HepG2 (cell line): ENCODE measurements around the gene CISH. TPM values are rescaled to one million over a fixed set of nuclear protein-coding genes. Genes with fewer than 3 reads are reported as not detected.

Source experiments
- AKNA ChIP-seq: sonication (generic); formaldehyde crosslinking; IDR thresholded peaks from 2 replicates; pipeline ENCODE4 v1.4.0; 2020; ENCODE audit warnings: missing genetic modification reagents, borderline replicate concordance
- CHCHD3 ChIP-seq: sonication (generic); formaldehyde crosslinking; IDR thresholded peaks from 2 replicates; pipeline ENCODE4 v1.8.0; 2022; ENCODE audit warnings: mild to moderate bottlenecking, missing genetic modification reagents, moderate library complexity
- EP300 ChIP-seq, 3 experiments: sonication (generic) in 1 of 3; formaldehyde crosslinking in 1 of 3; IDR thresholded peaks; 2 replicates each; pipeline versions ENCODE4 v1.5.1 to v1.6.1; 2011 to 2020; ENCODE audit warnings: low read depth in 2 of 3, low read length in 2 of 3, borderline replicate concordance in 1 of 3, improper control_type of control experiment in 1 of 3, mild to moderate bottlenecking in 1 of 3, missing genetic modification reagents in 1 of 3, moderate library complexity in 1 of 3
- FOXA3 ChIP-seq: IDR thresholded peaks from 2 replicates; pipeline ENCODE4 v1.6.1; 2016; ENCODE audit warnings: missing genetic modification reagents, missing compliant biosample characterization
- JUNB ChIP-seq: sonication (generic); formaldehyde crosslinking; IDR thresholded peaks from 2 replicates; pipeline ENCODE4 v1.8.0; 2022; ENCODE audit warnings: missing genetic modification reagents, mild to moderate bottlenecking, borderline replicate concordance
- KAT8 ChIP-seq: IDR thresholded peaks from 2 replicates; pipeline ENCODE4 v1.6.1; 2016; ENCODE audit warnings: missing genetic modification reagents, missing compliant biosample characterization
- RBM22 ChIP-seq: fragments of 200-400 bp; formaldehyde crosslinking; optimal IDR thresholded peaks from 2 replicates; pipeline ENCODE3; 2017; ENCODE audit warnings: mild to moderate bottlenecking, low read length, moderate library complexity
- RCOR2 ChIP-seq: IDR thresholded peaks from 2 replicates; pipeline ENCODE4 v1.6.1; 2016; ENCODE audit warnings: missing biosample characterization, missing genetic modification reagents
- SYNCRIP ChIP-seq: fragments of 200-400 bp; formaldehyde crosslinking; IDR thresholded peaks from 2 replicates; pipeline ENCODE4 v1.6.1; 2018; ENCODE audit warnings: mild to moderate bottlenecking, low read depth, low read length; ENCODE audit not compliant: insufficient read depth
- THRA ChIP-seq: sonication (generic); formaldehyde crosslinking; IDR thresholded peaks from 2 replicates; pipeline ENCODE4 v1.4.0; 2020; ENCODE audit warnings: missing genetic modification reagents, borderline replicate concordance
- U2AF1 ChIP-seq: fragments of 200-400 bp; formaldehyde crosslinking; optimal IDR thresholded peaks from 2 replicates; pipeline ENCODE3; 2017; ENCODE audit warnings: mild to moderate bottlenecking, low read depth, low read length
- ZNF609 ChIP-seq: sonication (generic); formaldehyde crosslinking; IDR thresholded peaks from 2 replicates; pipeline ENCODE4 v1.4.0; 2020; ENCODE audit warnings: mild to moderate bottlenecking, missing genetic modification reagents, borderline replicate concordance
- ZNF709 ChIP-seq: sonication (generic); formaldehyde crosslinking; IDR thresholded peaks from 2 replicates; pipeline ENCODE4 v1.5.0; 2020; ENCODE audit warnings: mild to moderate bottlenecking, missing genetic modification reagents
- ZNF800 ChIP-seq: sonication (generic); formaldehyde crosslinking; IDR thresholded peaks from 2 replicates; pipeline ENCODE4 v1.4.0; 2020; ENCODE audit warnings: missing genetic modification reagents
- polyA plus RNA-seq, 8 experiments: library from polyadenylated mRNA; depleted of rRNA in 3 of 8; stranded (reverse) in 7 of 8; unstranded in 1 of 8; fragments of >200 nt; fragmentation: Illumina TruSeq in 4 of 8; extraction: Trizol in 4 of 8; gene quantifications; 2 replicates each; pipeline versions ENCODE4 v1.2.1 to v1.2.3, GENCODE V29; 2011 to 2016; ENCODE audit warnings: low read depth in 4 of 8, missing spikeins in 1 of 8, mixed read lengths in 1 of 8; ENCODE audit not compliant: insufficient read depth in 1 of 8
- total RNA-seq, 5 experiments: library from RNA; depleted of rRNA; stranded (reverse); fragments of >200 nt; fragmentation: Illumina TruSeq; extraction: Trizol; gene quantifications; 2 replicates each; pipeline ENCODE4 v1.2.3, GENCODE V29; 2016; ENCODE audit warnings: low read depth in 1 of 5

The CISH gene
- total and polyA plus RNA-seq, 2 of the 13 experiments (the other 11 are each of a cell fraction or from before 2014, with no cell fraction given): 0.91 to 1.5 TPM

- TF ChIP-seq AKNA (CRISPR knock-in tag) (no peak), THRA (peak; percentile 58; the same call in 1 of the 2 replicates), ZNF709 (CRISPR knock-in tag) (0 out of 2 replicates have a peak, but pooled peaks have one; percentile 21), RBM22 (no peak), ZNF609 (peak; percentile 54), FOXA3 (CRISPR knock-in tag) (peak; percentile 54; the same call in 1 of the 2 replicates), CHCHD3 (0 out of 2 replicates have a peak, but pooled peaks have one; percentile 64), ZNF800 (CRISPR knock-in tag) (peak; percentile 99), KAT8 (CRISPR knock-in tag) (peak; percentile 77), RCOR2 (CRISPR knock-in tag) (0 out of 2 replicates have a peak, but pooled peaks have one; percentile 37), EP300 (IDR thresholded peaks at IDR 0.05; ENCODE audit: low read depth in 2 of 2, low read length in 2 of 2) (peak in 1 of 2 experiments; percentile 63; a peak in 2 of 4 replicates), EP300 (CRISPR knock-in tag; IDR thresholded peaks at IDR 0.05; ENCODE audit: borderline replicate concordance) (peak; percentile 40; the same call in 1 of the 2 replicates), U2AF1 (no peak), SYNCRIP (no peak), JUNB (CRISPR knock-in tag) (peak; percentile 37; the same call in 1 of the 2 replicates)
Measured at GRCh38 chr3:50611464-50612233, at the start of gene CISH (continued).
